ENCODE results near the gene MPRIP.
A peak's percentile ranks its signal among the peaks of the same experiment; 100 is the strongest.

The MPRIP gene

DNA sequence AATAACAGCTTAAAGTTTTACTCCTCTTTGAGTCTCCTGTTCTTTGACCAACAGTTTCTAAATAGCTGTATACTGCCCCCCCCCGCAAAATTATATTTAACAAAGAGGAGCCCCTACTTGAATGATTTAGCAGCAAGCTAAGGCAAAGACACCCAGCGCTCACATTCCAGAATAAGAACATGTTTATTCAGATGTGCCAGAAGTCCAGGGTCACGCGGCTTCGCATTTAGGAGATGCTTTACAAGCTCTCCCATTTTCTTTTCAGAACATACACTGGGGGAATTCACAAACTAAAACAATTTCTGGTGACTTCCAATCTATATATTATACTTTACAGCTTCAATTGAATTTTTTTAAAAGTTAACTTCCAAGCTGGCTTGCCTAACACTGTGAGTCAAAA is 158.6 kb downstream of the MPRIP start:
- H2AK5ac ChIP-seq (ENCODE audit: low read length) = no peak overlapping the region
- H2BK5ac ChIP-seq (ENCODE audit: low read depth, low read length, poor library complexity) = no peak overlapping the region
- no peak overlapping the region for H3K4ac ChIP-seq (ENCODE audit: low read depth, low read length)
- no peak overlapping the region for H3K23ac ChIP-seq (ENCODE audit: low read length)
- no CpG with 5 or more reads among the region's 5 CpGs for WGBS (ENCODE audit: extremely low coverage, insufficient coverage, insufficient read length)
- no peak overlapping the region for H4K12ac ChIP-seq (ENCODE audit: low read depth, low read length)
- peaks cover 1% of the 10 kb centered on the region for H3K79me1 ChIP-seq (ENCODE audit: low read length)
- no peak overlapping the region for H2BK120ac ChIP-seq (ENCODE audit: insufficient read depth, low read length, poor library complexity)
- H3K27ac ChIP-seq (ENCODE audit: low read depth, low read length) = no peak overlapping the region
- no peak for DNase-seq
- H3K4me1 ChIP-seq (ENCODE audit: control insufficient read depth in 1 of 2, insufficient read depth in 2 of 2, low read length in 2 of 2) = peaks cover 0 to 3% of the 10 kb centered on the region in 2 experiments
- H2AFZ ChIP-seq (ENCODE audit: insufficient read depth, low read length, poor library complexity) = no peak overlapping the region
- H3K18ac ChIP-seq (ENCODE audit: low read length) = no peak overlapping the region
- no peaks in the 10 kb centered on the region for H3K9me3 ChIP-seq (ENCODE audit: insufficient read depth, low read depth, low read length)
- H3K27me3 ChIP-seq (ENCODE audit: insufficient read depth, low read length) = no peaks in the 10 kb centered on the region
- no peaks in the 10 kb centered on the region for H3K79me2 ChIP-seq (ENCODE audit: control insufficient read depth, insufficient read depth, low read length, poor library complexity)
- no peak overlapping the region for H3K4me3 ChIP-seq (ENCODE audit: low read depth, low read length)
- H3K9ac ChIP-seq (ENCODE audit: low read length) = no peak overlapping the region
- no peak overlapping the region for H3K4me2 ChIP-seq (ENCODE audit: low read length)
- no peaks in the 10 kb centered on the region for H3K36me3 ChIP-seq (ENCODE audit: control insufficient read depth in 1 of 2, insufficient read depth in 2 of 2, low read length in 2 of 2)
- H2BK12ac ChIP-seq (ENCODE audit: low read length) = no peak overlapping the region
- no peak overlapping the region for H3K14ac ChIP-seq (ENCODE audit: low read length)
- H4K91ac ChIP-seq (ENCODE audit: low read depth, low read length) = no peak overlapping the region
- H4K8ac ChIP-seq (ENCODE audit: low read depth, low read length) = no peak overlapping the region

DNA sequence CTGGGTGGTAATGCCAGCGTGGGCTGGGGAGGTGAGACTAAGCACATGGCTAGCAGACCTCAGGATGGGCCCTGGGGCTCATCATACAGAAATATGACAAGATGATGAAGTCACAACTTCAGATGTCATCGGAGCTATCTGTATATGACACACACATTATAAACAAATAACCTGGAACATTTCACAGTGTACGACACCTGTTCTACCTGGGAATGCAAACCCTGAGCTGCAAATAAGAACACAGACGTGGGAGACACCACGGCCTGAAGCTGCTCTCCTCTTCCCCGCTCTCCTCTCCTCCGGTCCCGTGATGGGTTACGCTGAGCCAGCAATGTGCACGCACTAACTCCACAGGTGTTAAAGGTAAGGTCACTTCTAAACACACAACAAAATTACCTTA is 159.0 kb downstream of the MPRIP start:
- Histone ChIP-seq H2BK120ac (ENCODE audit: insufficient read depth, low read length, poor library complexity) (no peak overlapping the region), H3K4me3 (ENCODE audit: low read depth, low read length) (peak overlapping the region; percentile 5), H3K18ac (ENCODE audit: low read length) (no peak overlapping the region), H2BK5ac (ENCODE audit: low read depth, low read length, poor library complexity) (no peak overlapping the region), H2AK5ac (ENCODE audit: low read length) (no peak overlapping the region), H3K4me2 (ENCODE audit: low read length) (no peak overlapping the region), H2AFZ (ENCODE audit: insufficient read depth, low read length, poor library complexity) (no peak overlapping the region), H3K27me3 (ENCODE audit: insufficient read depth, low read length) (no peaks in the 10 kb centered on the region), H3K79me1 (ENCODE audit: low read length) (peaks cover 1% of the 10 kb centered on the region), H4K12ac (ENCODE audit: low read depth, low read length) (no peak overlapping the region), H2BK12ac (ENCODE audit: low read length) (no peak overlapping the region), H3K79me2 (ENCODE audit: control insufficient read depth, insufficient read depth, low read length, poor library complexity) (no peaks in the 10 kb centered on the region), H3K23ac (ENCODE audit: low read length) (no peak overlapping the region), H3K9me3 (ENCODE audit: insufficient read depth, low read depth, low read length) (peaks cover 2% of the 10 kb centered on the region), H3K14ac (ENCODE audit: low read length) (no peak overlapping the region), H3K4ac (ENCODE audit: low read depth, low read length) (no peak overlapping the region), H3K36me3 (ENCODE audit: control insufficient read depth in 1 of 2, insufficient read depth in 2 of 2, low read length in 2 of 2) (no peaks in the 10 kb centered on the region), H3K4me1 (ENCODE audit: control insufficient read depth in 1 of 2, insufficient read depth in 2 of 2, low read length in 2 of 2) (peaks cover 0 to 3% of the 10 kb centered on the region in 2 experiments), H4K8ac (ENCODE audit: low read depth, low read length) (no peak overlapping the region), H3K9ac (ENCODE audit: low read length) (no peak overlapping the region), H3K27ac (ENCODE audit: low read depth, low read length) (no peak overlapping the region), H4K91ac (ENCODE audit: low read depth, low read length) (no peak overlapping the region)
- DNase-seq = no peak
- no CpG with 5 or more reads among the region's 10 CpGs for WGBS (ENCODE audit: extremely low coverage, insufficient coverage, insufficient read length)

DNA sequence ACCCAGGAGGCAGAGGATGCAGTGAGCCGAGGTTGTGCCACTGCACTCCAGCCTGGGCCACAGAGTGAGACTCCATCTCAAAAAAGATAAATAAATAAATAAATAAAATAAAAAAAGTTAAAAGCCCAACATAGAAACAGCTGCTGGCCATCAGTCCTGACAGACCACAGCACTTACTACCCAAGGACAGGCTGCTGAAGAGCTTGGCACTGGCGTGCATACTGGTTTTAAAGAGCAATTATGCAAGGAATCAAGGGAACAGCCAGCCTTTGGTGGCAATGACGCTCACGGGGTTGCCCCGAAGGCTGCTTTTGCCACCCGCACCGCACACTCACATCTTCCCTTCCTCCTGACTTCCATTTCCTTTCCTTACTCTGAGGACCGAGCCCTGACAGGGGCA is 159.7 kb downstream of the MPRIP start:
- H3K27ac ChIP-seq (ENCODE audit: low read depth, low read length) = no peak overlapping the region
- H2AK5ac ChIP-seq (ENCODE audit: low read length) = no peak overlapping the region
- H2AFZ ChIP-seq (ENCODE audit: insufficient read depth, low read length, poor library complexity) = no peak overlapping the region
- no peak overlapping the region for H3K18ac ChIP-seq (ENCODE audit: low read length)
- no peaks in the 10 kb centered on the region for H3K27me3 ChIP-seq (ENCODE audit: insufficient read depth, low read length)
- peaks cover 1% of the 10 kb centered on the region for H3K79me1 ChIP-seq (ENCODE audit: low read length)
- H4K91ac ChIP-seq (ENCODE audit: low read depth, low read length) = no peak overlapping the region
- peaks cover 0 to 3% of the 10 kb centered on the region in 2 experiments for H3K4me1 ChIP-seq (ENCODE audit: control insufficient read depth in 1 of 2, insufficient read depth in 2 of 2, low read length in 2 of 2)
- H3K9me3 ChIP-seq (ENCODE audit: insufficient read depth, low read depth, low read length) = peaks cover 4% of the 10 kb centered on the region
- H3K4me2 ChIP-seq (ENCODE audit: low read length) = no peak overlapping the region
- H2BK120ac ChIP-seq (ENCODE audit: insufficient read depth, low read length, poor library complexity) = no peak overlapping the region
- no peaks in the 10 kb centered on the region for H3K36me3 ChIP-seq (ENCODE audit: control insufficient read depth in 1 of 2, insufficient read depth in 2 of 2, low read length in 2 of 2)
- H3K23ac ChIP-seq (ENCODE audit: low read length) = no peak overlapping the region
- no peak overlapping the region for H2BK12ac ChIP-seq (ENCODE audit: low read length)
- no peak overlapping the region for H4K12ac ChIP-seq (ENCODE audit: low read depth, low read length)
- H3K4ac ChIP-seq (ENCODE audit: low read depth, low read length) = no peak overlapping the region
- no peak for DNase-seq
- no peak overlapping the region for H2BK5ac ChIP-seq (ENCODE audit: low read depth, low read length, poor library complexity)
- H3K9ac ChIP-seq (ENCODE audit: low read length) = no peak overlapping the region
- H3K79me2 ChIP-seq (ENCODE audit: control insufficient read depth, insufficient read depth, low read length, poor library complexity) = no peaks in the 10 kb centered on the region
- H3K4me3 ChIP-seq (ENCODE audit: low read depth, low read length) = no peak overlapping the region
- WGBS (ENCODE audit: extremely low coverage, insufficient coverage, insufficient read length) = no CpG with 5 or more reads among the region's 8 CpGs
- no peak overlapping the region for H4K8ac ChIP-seq (ENCODE audit: low read depth, low read length)
- H3K14ac ChIP-seq (ENCODE audit: low read length) = no peak overlapping the region

GRCh38 chr17:17203173-17203730 is 161.0 kb downstream of the MPRIP start:
- no peak overlapping the region for H3K23ac ChIP-seq (ENCODE audit: low read length)
- H2BK12ac ChIP-seq (ENCODE audit: low read length) = no peak overlapping the region
- H3K4ac ChIP-seq (ENCODE audit: low read depth, low read length) = no peak overlapping the region
- no peaks in the 10 kb centered on the region for H3K36me3 ChIP-seq (ENCODE audit: control insufficient read depth in 1 of 2, insufficient read depth in 2 of 2, low read length in 2 of 2)
- H2AK5ac ChIP-seq (ENCODE audit: low read length) = no peak overlapping the region
- H3K4me2 ChIP-seq (ENCODE audit: low read length) = no peak overlapping the region
- no peak overlapping the region for H3K18ac ChIP-seq (ENCODE audit: low read length)
- H2BK120ac ChIP-seq (ENCODE audit: insufficient read depth, low read length, poor library complexity) = no peak overlapping the region
- WGBS (ENCODE audit: extremely low coverage, insufficient coverage, insufficient read length) = no CpG with 5 or more reads among the region's 15 CpGs
- H3K9ac ChIP-seq (ENCODE audit: low read length) = no peak overlapping the region
- H4K8ac ChIP-seq (ENCODE audit: low read depth, low read length) = no peak overlapping the region
- DNase-seq = no peak
- no peaks in the 10 kb centered on the region for H3K79me2 ChIP-seq (ENCODE audit: control insufficient read depth, insufficient read depth, low read length, poor library complexity)
- no peak overlapping the region for H2AFZ ChIP-seq (ENCODE audit: insufficient read depth, low read length, poor library complexity)
- no peak overlapping the region for H2BK5ac ChIP-seq (ENCODE audit: low read depth, low read length, poor library complexity)
- no peak overlapping the region for H4K12ac ChIP-seq (ENCODE audit: low read depth, low read length)
- H3K14ac ChIP-seq (ENCODE audit: low read length) = no peak overlapping the region
- H3K4me1 ChIP-seq (ENCODE audit: control insufficient read depth in 1 of 2, insufficient read depth in 2 of 2, low read length in 2 of 2) = peaks cover 0 to 3% of the 10 kb centered on the region in 2 experiments
- H3K79me1 ChIP-seq (ENCODE audit: low read length) = peaks cover 1% of the 10 kb centered on the region
- no peak overlapping the region for H4K91ac ChIP-seq (ENCODE audit: low read depth, low read length)
- no peak overlapping the region for H3K4me3 ChIP-seq (ENCODE audit: low read depth, low read length)
- no peak overlapping the region for H3K27ac ChIP-seq (ENCODE audit: low read depth, low read length)
- peaks cover 4% of the 10 kb centered on the region for H3K9me3 ChIP-seq (ENCODE audit: insufficient read depth, low read depth, low read length)
- no peaks in the 10 kb centered on the region for H3K27me3 ChIP-seq (ENCODE audit: insufficient read depth, low read length)

Measured in trophoblast cell (in vitro differentiated cells and primary cell).